Activated CD8-positive, alpha-beta memory T cell treated with anti-CD3 and anti-CD28 coated beads for 4 hours (primary cell): Measurements from ENCODE around the gene COL16A1.

Source experiments
- DNase-seq, 2 donors: peaks; one replicate each; pipeline ENCODE4 v3.0.0-alpha.2; 2020; ENCODE audit warnings: low read depth in 2 of 2

The COL16A1 gene

DNA sequence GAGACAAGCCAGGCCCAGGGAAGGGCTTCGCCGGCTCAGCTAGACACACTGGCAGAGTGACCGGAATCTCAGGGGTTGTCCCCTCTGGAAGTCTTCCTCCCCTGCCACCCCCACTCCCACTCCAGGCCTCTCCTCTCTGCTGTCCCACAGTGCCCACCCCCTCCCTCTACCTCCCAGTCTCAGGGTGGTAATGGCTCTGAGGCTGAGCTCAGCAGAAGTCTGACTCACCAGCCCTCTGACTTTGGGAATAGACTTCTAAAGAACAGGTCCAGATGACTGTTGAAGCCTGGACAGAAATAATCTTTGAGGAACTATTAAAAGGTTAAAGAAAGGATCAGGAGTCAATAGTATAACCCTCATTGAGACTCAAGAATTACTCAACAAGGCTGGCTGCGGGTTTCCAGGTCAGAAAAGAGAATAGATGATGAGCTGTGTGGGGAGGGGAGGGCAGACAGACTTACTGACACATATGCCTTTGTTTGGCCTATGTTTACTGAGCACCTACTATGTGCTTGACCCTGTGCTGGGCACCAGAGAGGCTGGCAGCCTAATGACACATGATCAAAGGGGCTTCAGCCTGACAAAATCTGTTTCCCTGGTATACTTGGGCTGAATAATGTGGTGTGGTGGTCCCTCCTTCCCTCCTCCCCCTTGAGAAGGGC is 78.1 kb downstream of the COL16A1 start:
- no peak for DNase-seq

DNA sequence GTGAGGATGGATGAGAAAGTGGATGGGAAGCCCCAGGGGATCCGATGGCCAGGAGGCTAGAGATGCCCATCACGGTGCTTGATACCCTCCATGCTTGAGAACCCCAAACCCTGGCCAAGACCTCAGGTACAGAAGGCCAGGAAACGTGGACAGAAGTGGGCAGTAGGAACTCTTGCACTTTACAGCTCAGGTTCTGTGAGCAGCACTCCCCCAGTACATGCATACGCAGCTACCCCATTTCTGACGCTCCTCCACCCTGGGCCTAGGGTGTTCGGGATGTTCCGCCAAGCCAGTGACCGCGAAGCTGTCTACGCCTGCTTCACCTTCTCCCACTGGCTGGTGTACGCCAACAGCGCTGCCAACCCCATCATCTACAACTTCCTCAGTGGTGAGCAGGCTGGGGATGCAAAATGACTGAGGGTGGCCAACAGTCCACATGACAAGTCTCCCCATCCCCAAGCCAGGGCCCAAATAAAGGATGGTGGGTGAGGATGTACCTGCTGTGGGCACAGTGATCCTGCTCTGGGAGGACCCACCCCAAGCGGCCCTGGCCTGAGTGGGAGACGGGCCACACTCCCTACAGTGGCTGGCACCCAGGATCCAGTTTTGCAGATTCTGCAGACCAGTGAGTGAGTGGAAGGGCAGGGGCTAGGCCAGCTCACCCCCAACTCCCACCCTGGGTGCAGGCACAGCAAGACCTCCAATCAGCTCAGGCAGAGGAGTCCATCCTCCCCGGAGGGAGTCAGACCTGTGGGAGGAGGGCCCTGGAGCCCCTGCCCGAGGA is 78.9 kb downstream of the COL16A1 start:
- DNase-seq, result no peak

DNA sequence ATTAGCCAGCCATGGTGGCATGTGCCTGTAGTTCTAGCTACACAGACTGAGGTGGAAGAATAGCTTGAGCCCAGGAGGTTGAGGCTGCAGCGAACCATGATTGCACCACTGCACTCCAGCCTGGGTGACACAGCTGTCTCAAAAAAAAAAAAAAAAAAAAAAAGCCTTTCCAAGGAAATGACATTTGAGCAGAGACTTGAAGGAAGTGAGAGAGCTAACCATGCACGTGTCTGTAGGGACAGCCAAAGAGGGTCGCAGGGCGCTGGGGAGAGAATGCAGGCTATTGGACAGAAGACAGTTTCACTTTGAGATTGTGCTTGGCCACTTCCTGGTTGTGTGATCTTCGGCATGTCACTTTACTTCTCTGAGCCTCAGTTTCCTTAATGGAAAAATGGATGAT is 79.5 kb downstream of the COL16A1 start:
- DNase-seq, result no peak

DNA sequence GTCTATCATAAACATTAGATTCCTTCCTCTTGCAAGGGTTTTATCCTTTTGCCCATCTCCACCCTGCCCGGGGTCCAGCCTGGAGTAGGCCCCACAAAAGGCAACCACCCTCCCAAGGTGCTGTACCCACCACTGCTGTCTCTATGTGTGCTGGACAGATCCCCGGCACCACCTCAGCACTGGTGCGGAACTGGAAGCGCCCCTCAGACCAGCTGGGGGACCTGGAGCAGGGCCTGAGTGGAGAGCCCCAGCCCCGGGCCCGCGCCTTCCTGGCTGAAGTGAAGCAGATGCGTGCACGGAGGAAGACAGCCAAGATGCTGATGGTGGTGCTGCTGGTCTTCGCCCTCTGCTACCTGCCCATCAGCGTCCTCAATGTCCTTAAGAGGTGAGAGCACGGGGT is 80.5 kb downstream of the COL16A1 start:
- no peak for DNase-seq

DNA sequence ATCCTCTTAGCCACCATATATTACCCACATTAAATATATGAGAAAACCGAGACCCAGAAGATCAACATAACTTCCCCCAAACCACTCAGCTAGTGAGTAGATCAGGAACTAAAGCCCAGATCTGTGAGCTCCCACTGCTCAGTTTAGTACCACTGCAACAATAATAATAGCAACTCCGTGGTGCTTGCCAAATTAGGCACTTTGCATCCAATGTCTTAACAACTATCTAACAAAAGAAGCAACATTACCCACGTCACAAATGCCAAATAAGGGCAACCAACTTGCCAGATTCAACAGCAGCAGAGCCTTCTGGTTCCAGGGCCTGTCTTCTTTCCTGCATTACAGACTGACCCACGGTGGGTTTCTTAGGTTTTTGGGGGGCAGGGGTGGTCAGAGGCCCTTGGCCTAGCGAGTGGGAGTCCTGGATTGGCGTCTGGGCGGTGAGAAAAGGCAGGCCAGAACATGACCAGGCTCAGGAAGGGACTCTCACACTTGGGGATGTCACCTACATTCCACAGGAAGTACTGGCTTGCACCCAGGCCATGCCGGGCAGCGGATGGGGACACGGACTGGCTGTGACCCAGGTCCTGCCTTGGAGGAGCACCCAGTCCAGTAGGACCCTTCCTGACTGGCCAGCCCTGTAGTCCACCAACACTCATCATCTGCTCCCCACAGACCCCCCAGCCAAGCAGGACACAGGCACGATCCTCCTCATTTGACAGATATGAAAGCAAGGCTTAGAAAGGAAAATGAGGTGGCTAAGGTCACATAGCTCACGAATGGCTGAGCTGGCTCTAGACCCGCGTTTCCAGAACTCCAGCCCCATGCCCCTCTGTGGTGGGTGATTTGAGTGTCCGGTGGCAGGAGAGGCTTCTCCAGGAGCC is 81.7 kb downstream of the COL16A1 start:
- DNase-seq, result no peak

DNA sequence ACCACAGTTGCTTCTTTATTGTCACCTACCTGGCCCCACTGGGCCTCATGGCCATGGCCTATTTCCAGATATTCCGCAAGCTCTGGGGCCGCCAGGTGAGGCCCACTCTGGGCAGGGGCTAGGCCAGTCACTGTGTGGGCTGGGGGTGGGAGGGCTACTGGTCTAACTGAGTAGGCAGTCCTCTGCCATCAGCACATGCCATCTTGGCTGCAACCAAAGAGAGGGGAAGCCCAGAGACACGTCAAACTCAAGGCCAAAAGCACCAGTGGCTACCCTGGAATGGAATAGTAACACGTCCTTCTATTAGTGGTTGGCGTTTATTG is 82.4 kb downstream of the COL16A1 start:
- no peak for DNase-seq

DNA sequence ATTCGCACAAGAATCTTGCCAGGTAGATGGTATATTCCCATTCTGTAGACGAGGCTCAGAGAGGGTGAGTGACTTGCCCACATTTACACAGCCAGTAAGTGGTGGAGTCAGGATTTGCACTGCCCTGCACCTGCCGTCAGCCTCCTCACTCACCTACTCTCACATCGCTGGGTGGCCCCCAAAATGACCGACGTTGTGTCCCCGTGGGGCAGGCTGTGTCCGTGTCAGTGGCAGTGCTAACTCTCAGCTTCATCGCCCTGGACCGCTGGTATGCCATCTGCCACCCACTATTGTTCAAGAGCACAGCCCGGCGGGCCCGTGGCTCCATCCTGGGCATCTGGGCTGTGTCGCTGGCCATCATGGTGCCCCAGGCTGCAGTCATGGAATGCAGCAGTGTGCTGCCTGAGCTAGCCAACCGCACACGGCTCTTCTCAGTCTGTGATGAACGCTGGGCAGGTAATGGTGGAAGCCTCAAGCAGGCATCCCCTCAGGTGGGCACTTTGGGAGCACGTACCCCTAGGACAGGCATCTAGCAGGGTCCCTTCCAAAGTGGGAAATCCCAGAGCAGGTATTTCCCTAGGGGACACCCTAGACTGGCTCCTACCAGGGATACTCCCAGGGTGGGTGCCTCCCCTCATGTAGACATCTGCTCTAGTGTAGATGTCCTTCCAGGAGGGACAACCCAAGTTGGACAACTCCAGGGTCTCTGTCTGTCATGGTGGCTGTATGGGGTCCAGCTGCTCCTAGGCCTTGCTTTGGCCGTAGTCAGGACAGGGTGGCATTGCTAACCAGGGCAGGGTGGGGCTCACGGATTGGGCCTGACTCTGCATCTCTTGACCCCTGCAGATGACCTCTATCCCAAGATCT is 83.0 kb downstream of the COL16A1 start:
- DNase-seq, result no peak

DNA sequence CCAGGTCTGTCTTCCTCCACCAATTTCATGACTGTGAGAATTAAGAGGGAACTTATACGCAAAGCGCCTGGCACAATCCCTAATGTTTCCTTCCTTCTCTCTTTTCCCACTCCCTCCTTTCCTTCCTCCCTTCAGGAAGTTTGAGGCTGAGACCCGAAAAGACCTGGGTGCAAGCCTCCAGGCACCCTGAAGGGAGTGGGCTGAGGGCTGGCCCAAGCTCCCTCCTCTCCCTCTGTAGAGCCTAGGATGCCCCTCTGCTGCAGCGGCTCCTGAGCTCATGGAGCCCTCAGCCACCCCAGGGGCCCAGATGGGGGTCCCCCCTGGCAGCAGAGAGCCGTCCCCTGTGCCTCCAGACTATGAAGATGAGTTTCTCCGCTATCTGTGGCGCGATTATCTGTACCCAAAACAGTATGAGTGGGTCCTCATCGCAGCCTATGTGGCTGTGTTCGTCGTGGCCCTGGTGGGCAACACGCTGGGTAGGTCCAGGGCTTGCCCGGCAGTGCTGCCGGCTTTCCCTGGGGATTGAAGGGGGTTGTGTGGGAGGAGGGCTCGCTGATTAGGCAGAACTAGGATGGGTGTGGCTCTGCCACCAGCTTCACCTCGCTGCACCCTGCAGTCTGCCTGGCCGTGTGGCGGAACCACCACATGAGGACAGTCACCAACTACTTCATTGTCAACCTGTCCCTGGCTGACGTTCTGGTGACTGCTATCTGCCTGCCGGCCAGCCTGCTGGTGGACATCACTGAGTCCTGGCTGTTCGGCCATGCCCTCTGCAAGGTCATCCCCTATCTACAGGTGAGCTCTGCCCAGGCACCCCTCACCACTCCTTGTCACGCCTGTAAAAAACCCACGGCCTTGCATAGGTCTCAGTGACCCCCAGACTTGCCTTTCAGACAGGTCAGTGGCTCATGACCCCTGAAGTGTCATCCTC is 84.6 kb downstream of the COL16A1 start:
- no peak for DNase-seq

DNA sequence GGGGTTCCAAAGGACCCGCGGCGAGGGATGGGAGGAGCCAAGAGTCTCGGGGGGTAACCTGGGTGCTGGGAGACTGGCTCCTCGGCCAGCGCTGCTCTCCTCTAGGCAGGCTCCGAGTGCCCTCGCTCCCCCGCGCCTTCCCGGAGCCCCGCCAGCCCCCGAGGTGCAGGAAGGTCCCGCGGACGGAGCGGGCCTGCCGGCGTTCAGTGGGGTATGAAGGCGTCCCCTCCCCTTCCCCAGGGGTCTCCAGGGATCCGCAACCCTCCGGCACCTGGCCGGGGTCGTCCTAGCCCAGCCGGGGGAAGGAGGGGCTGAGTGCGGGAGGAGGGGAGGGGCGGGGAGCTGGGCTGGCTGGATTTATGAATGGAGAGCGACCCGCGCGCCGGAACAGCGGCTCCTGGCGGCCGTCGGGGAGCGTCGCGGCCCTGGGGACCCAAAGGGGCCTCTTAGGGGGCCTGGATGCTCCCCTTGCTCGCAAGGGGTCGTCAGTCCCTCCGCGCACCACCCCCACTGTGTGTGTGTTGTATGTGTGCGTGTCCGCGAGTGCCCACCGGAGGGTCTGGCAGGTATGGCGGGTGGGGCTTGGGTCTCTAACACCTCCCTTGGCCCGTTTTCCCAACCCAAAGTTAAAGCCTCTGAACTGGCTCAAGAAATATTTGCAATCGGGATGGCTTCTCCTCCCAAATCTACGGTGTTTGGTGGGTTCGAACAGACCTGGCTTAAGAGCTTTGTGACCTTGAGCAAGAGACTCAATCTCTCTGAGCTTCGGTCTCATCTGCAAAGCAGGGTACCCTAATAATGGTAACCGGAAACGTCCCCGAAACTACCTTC is 85.7 kb downstream of the COL16A1 start:
- no peak for DNase-seq

DNA sequence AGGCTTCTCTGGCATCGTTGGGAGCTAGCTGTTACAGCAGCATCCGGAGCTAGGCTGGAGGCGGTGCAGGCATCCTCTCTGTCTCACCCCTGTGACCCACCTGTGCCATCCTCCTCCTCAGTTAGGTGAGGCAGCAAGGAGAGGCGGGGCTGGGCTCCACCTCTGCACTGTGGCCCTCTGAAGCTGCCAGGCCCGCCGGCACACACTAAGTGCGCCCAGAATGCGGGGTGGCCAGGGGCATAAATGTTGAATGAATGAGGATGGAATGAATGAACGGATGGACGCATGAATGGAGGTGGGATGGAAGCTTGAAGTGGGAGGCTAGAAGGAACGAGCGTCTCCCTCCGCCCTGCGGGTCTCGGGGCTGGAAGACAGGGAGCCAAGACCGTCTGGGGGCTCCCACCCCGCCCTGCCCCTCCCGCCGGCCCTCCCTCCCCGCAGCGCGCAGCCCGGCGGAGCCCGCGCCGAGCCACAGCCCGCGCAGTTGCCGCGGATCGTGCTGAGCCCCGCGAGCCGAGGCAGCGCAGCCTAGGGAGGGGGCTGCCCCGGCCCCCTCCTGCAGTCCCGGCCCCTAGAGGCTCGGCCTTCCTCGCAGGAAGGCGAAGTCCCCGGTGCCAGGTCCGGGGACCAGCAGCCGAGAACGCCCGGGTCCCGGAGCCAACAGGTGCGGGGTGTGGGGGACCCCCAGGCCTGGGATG is 86.5 kb downstream of the COL16A1 start, which contains the start of gene HCRTR1:
Gene HCRTR1 (plus strand): TSS at position 472 of the 698 bp plus-strand sequence. CDS start 1,504 bp downstream, outside the sequence.
- no peak for DNase-seq

DNA sequence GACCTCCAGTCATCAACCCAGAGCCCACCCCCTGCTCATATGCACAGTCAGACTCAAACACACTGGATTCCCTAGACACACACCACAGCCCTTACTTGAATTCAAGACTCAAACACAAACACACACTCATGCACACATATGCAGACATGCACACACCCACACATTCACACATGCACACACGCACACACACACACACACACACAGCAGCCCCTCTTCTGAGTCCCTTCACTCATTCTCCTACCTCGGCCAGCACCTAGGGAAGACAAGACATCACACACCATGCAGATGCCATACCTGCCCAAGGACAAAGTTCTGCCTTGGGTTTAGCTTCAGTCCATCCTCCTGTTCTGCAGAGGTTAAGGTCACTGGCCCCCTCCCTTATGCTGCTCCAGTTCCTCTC is 87.9 kb downstream of the COL16A1 start:
- no peak for DNase-seq

DNA sequence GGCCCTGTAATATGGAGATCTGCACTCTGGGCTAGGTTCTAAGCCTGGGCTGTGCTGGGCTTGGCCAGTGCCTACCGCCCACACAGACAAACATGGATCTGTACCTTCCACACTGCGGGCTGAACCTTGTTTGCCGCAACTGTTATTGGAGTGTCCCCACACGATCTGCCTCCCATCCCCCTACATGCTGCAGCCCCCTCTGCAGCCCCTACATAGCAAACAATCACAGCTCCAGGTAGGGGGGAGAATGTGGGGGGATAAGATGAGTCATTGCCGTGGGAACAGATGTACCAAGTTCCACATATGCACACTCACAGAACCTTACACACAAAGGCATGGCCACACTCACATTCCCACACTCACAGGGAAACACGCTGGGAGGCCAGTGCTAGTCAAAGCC is 88.4 kb downstream of the COL16A1 start:
- no peak for DNase-seq

DNA sequence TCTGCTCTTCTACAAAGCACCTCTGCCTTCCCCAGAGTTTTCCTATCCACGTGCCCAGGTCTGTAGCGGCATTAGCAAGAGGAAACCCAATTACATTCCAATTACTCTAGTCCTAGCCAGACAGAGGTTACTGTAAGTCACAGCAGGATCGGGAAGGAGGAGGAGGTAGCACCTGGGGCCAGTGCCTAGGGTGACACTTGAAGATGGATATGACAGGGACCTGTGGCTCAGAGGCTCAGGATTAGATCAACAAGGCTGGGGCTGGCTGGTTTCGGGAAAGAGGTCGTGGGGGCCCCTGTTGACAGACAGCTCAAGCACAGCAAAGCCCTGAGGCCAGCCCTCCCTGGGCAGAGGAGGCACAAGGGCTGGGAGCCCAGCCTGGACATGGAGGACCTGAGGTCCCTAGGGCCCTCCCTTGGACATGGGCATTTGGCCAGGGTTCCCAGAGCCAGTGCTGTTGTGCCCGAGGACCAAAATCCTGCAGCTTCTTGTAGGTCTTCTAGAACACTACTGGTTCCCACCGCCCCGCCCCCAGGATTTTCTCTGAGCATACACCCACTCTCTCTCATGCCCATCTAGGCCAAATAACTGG is 89.3 kb downstream of the COL16A1 start:
- DNase-seq, result no peak

DNA sequence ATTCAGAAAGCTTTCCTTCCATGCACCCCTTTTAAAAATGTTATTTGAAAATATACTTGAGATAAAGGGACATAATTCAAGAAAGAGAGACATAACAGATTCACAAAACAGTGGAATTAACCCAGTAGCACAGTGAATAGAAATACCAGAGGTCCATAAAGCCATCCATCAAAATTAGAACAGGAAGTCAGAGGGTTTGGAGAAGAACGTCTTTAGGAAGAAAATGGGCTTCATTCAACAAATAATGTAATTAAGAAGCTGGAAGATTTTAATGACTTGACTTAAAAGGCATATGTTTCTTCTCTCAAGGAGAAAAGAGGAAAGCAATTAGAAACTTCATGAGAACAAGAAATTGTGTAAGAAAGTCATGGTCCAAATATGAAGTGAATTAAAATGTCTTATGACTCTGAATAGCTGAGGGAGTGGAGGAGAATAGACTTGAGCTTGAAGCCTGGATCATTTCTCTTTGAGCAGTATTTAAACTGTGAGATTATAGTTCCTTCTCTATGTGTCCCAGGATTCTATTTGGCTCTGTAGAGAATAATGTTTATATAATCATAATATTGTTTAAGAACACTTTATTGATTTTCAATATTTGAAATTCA is 94.2 kb downstream of the COL16A1 start:
- DNase-seq, result no peak

DNA sequence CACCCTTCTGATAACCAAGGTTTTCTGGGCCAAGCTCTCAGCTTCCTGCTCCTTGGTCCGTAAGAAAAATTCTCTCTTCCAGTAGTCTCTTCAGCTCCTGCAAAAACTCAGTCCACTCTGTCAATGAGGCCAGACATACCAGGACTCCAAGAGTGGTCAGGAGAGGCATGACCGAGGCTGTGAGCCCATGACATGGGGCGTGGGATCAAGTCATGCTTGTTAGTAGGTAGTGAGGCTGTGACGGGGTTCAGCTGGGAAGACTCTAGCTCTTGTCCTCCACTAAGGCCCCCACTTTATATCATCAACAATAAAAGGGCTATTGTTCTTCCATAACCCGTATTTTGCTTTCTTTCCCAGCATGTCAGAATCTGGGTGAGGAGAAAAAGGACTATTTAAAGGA is 96.5 kb downstream of the COL16A1 start:
- DNase-seq, result no peak

DNA sequence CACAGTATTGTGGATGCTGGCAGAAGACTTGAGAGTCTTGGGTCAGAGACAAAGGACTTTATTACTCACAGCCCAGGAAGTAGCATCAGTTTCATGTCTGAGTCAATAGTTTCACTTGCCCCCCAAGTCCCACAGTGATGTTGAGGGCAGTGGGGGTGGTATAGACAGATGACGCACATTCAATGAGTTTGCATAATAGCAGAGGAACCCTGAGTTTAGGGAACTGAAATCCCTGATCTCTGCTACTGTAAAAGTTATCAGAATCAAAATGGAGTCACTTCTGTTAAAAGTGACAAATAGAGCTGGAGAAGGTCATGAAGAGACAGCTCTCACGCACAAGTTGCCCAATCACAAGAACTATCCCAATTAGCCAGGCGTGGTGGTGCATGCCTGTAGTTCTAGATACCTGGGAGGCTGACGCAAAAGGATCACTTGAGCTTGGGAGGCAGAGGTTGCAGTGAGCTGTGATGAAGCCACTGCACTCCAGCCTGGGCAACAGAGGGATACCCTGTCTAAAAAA is 97.8 kb downstream of the COL16A1 start:
- DNase-seq, result no peak
